ENCODE measurements around the gene TUSC2. TPM values are rescaled to one million over a fixed set of nuclear protein-coding genes. Genes with fewer than 3 reads are reported as not detected.

Gene TUSC2
- total and polyA plus RNA-seq, 10 of the 15 experiments (the other 5 are each of a cell fraction or from before 2014, with no cell fraction given): 4.0 to 73.8 (median 34.3) TPM

- TF ChIP-seq, protein P1, sequence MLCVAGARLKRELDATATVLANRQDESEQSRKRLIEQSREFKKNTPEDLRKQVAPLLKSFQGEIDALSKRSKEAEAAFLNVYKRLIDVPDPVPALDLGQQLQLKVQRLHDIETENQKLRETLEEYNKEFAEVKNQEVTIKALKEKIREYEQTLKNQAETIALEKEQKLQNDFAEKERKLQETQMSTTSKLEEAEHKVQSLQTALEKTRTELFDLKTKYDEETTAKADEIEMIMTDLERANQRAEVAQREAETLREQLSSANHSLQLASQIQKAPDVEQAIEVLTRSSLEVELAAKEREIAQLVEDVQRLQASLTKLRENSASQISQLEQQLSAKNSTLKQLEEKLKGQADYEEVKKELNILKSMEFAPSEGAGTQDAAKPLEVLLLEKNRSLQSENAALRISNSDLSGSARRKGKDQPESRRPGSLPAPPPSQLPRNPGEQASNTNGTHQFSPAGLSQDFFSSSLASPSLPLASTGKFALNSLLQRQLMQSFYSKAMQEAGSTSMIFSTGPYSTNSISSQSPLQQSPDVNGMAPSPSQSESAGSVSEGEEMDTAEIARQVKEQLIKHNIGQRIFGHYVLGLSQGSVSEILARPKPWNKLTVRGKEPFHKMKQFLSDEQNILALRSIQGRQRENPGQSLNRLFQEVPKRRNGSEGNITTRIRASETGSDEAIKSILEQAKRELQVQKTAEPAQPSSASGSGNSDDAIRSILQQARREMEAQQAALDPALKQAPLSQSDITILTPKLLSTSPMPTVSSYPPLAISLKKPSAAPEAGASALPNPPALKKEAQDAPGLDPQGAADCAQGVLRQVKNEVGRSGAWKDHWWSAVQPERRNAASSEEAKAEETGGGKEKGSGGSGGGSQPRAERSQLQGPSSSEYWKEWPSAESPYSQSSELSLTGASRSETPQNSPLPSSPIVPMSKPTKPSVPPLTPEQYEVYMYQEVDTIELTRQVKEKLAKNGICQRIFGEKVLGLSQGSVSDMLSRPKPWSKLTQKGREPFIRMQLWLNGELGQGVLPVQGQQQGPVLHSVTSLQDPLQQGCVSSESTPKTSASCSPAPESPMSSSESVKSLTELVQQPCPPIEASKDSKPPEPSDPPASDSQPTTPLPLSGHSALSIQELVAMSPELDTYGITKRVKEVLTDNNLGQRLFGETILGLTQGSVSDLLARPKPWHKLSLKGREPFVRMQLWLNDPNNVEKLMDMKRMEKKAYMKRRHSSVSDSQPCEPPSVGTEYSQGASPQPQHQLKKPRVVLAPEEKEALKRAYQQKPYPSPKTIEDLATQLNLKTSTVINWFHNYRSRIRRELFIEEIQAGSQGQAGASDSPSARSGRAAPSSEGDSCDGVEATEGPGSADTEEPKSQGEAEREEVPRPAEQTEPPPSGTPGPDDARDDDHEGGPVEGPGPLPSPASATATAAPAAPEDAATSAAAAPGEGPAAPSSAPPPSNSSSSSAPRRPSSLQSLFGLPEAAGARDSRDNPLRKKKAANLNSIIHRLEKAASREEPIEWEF (IDR thresholded peaks at IDR 0.05; ENCODE audit: insufficient replicate concordance, low read depth, low read length): no peak
- TF ChIP-seq BMI1 (IDR thresholded peaks at IDR 0.05; ENCODE audit: borderline replicate concordance): no peak
- TF ChIP-seq TAF1 (IDR thresholded peaks at IDR 0.05; ENCODE audit: borderline replicate concordance, low read depth, low read length): 0 out of 2 replicates have a peak, but pooled peaks have one; percentile 12
- TF ChIP-seq, protein P2, sequence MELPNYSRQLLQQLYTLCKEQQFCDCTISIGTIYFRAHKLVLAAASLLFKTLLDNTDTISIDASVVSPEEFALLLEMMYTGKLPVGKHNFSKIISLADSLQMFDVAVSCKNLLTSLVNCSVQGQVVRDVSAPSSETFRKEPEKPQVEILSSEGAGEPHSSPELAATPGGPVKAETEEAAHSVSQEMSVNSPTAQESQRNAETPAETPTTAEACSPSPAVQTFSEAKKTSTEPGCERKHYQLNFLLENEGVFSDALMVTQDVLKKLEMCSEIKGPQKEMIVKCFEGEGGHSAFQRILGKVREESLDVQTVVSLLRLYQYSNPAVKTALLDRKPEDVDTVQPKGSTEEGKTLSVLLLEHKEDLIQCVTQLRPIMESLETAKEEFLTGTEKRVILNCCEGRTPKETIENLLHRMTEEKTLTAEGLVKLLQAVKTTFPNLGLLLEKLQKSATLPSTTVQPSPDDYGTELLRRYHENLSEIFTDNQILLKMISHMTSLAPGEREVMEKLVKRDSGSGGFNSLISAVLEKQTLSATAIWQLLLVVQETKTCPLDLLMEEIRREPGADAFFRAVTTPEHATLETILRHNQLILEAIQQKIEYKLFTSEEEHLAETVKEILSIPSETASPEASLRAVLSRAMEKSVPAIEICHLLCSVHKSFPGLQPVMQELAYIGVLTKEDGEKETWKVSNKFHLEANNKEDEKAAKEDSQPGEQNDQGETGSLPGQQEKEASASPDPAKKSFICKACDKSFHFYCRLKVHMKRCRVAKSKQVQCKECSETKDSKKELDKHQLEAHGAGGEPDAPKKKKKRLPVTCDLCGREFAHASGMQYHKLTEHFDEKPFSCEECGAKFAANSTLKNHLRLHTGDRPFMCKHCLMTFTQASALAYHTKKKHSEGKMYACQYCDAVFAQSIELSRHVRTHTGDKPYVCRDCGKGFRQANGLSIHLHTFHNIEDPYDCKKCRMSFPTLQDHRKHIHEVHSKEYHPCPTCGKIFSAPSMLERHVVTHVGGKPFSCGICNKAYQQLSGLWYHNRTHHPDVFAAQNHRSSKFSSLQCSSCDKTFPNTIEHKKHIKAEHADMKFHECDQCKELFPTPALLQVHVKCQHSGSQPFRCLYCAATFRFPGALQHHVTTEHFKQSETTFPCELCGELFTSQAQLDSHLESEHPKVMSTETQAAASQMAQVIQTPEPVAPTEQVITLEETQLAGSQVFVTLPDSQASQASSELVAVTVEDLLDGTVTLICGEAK (IDR thresholded peaks at IDR 0.05; ENCODE audit: borderline replicate concordance): no peak
- TF ChIP-seq MEF2B (IDR thresholded peaks at IDR 0.05; ENCODE audit: partially characterized antibody, poor library complexity, severe bottlenecking): no peak
These were observed 7.1 kb downstream of the TUSC2 start (continued) for GRCh38 chr3:50320853-50321335.
